ENCODE data around the gene SLC16A12. TPM values are rescaled to one million over a fixed set of nuclear protein-coding genes. Genes with fewer than 3 reads are reported as not detected.

SLC16A12 gene
- total and polyA plus RNA-seq, 2 of the 4 experiments (the other 2 are of a cell fraction), result 1.4 to 1.6 TPM

DNA sequence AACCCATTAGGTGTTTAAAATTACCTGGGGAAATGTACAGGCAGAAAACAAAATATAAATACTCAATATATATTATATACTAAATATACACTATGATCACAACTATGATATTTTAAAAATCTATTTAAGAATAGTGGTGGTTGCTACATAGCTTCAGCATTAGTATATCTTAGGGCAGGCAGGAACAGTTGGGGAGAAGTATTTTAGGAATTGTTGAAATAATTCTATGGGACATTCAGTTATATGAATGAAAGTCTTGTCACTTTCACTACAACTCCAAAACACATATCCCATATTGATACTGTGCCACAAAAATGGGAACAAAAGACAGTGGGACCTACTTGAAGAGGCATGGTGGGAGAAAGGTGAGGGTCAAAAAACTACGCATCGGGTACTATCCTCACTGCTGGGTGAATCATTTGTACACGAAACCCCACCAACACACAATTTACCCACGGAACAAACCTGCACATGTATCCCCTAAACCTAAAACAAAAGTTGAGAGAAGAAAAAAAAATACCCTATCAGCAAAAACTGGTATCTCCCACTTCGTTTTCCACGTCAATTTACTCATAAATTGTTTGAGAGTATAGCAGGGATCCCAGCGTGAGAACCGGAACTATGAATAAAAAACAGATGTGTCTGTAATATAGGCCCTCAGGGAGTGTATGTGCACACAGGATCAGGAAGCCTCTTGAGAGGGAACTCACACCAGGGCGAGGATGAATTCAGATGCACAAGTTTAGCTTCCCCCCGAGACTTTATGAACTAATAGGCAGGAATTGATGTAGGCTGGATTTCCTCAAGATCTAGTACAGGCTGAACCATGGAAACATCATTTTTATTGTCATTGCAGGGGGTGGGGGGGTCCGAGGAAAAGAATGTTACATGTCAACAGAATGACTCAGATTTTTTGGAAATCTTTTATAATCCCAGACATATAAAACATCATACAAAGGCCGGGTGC lies 16.2 kb downstream of the SLC16A12 start:
- Histone ChIP-seq H2AK9ac (replicated peaks; ENCODE audit: low read depth, low read length, poor library complexity) (peak overlapping the region; percentile 66), H2AK5ac (ENCODE audit: low read depth, low read length) (peak overlapping the region; percentile 65; the same call in 1 of the 2 replicates), H2BK5ac (ENCODE audit: low read depth, low read length, poor library complexity, severe bottlenecking) (peak overlapping the region; percentile 79), H3K79me1 (ENCODE audit: low read depth in 1 of 2, low read length in 2 of 2) (0 out of 4 replicates have a peak, but pooled peaks cover 0 to under 1% of the 10 kb centered on the region in 2 experiments), H4K91ac (ENCODE audit: insufficient read depth, low read depth, low read length) (peak overlapping the region; percentile 36; the same call in 1 of the 2 replicates), H3K27me3 (ENCODE audit: control insufficient read depth, insufficient read depth, low read length) (no peaks in the 10 kb centered on the region), H4K5ac (ENCODE audit: low read depth, low read length) (peak overlapping the region; percentile 64; the same call in 1 of the 2 replicates), H2BK15ac (ENCODE audit: low read depth, low read length) (peak overlapping the region; percentile 86; the same call in 2 of the 3 replicates), H3K4me3 (ENCODE audit: insufficient read depth, low read depth, low read length) (no peak overlapping the region), H2BK120ac (ENCODE audit: low read depth, low read length) (peak overlapping the region; percentile 96), H3K9me3 (ENCODE audit: control insufficient read depth, insufficient read depth, low read length) (no peaks in the 10 kb centered on the region), H3K4me1 (ENCODE audit: control insufficient read depth, insufficient read depth, low read length) (peaks cover 29% of the 10 kb centered on the region), H2BK20ac (ENCODE audit: low read depth, low read length) (peak overlapping the region; percentile 95), H3K14ac (replicated peaks; ENCODE audit: low read depth, low read length) (peak overlapping the region; percentile 50; the same call in 1 of the 2 replicates), H3K9ac (ENCODE audit: low read depth, low read length) (no peak overlapping the region), H3K4me2 (ENCODE audit: low read depth, low read length) (peak overlapping the region; percentile 35; the same call in 1 of the 2 replicates), H3K9me1 (ENCODE audit: insufficient read depth, low read length) (peaks cover 17% of the 10 kb centered on the region), H4K20me1 (ENCODE audit: insufficient read depth, low read length) (no peaks in the 10 kb centered on the region), H3K56ac (ENCODE audit: extremely low read depth, insufficient read depth, low read length) (no peak overlapping the region), H3K4ac (ENCODE audit: low read depth, low read length) (peak overlapping the region; percentile 73), H3K23ac (ENCODE audit: low read depth, low read length) (peak overlapping the region; percentile 69; the same call in 1 of the 2 replicates), H3K36me3 (ENCODE audit: control insufficient read depth, insufficient read depth, low read length) (no peaks in the 10 kb centered on the region), H2AFZ (replicated peaks; ENCODE audit: low read length, poor library complexity) (no peak overlapping the region), H4K8ac (ENCODE audit: low read depth in 2 of 2, low read length in 2 of 2) (peak overlapping the region; percentile 35 to 63; a peak in 2 of 4 replicates), H3K27ac (ENCODE audit: insufficient read depth, low read length) (peak overlapping the region; percentile 30; the same call in 1 of the 2 replicates), H3K18ac (ENCODE audit: low read depth, low read length) (peak overlapping the region; percentile 81; the same call in 1 of the 2 replicates)
- TF ChIP-seq, protein P1, sequence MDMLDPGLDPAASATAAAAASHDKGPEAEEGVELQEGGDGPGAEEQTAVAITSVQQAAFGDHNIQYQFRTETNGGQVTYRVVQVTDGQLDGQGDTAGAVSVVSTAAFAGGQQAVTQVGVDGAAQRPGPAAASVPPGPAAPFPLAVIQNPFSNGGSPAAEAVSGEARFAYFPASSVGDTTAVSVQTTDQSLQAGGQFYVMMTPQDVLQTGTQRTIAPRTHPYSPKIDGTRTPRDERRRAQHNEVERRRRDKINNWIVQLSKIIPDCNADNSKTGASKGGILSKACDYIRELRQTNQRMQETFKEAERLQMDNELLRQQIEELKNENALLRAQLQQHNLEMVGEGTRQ (IDR thresholded peaks at IDR 0.05; ENCODE audit: low read depth, low read length), result no peak
- TF ChIP-seq RAD21 (IDR thresholded peaks at IDR 0.05; ENCODE audit: low read length), result no peak
- peak; percentile 81 for TF ChIP-seq MAFK (IDR thresholded peaks at IDR 0.05; ENCODE audit: low read depth, low read length)
- TF ChIP-seq MAZ (IDR thresholded peaks at IDR 0.05; ENCODE audit: borderline replicate concordance, low read depth, low read length), result no peak
- TF ChIP-seq CEBPB (IDR thresholded peaks at IDR 0.05; ENCODE audit: low read depth, low read length), result no peak
- TF ChIP-seq RCOR1 (IDR thresholded peaks at IDR 0.05; ENCODE audit: insufficient replicate concordance, low read length), result no peak
- TF ChIP-seq POLR2A (IDR thresholded peaks at IDR 0.05; ENCODE audit: low read depth, low read length), result no peak
- TF ChIP-seq, protein P2, sequence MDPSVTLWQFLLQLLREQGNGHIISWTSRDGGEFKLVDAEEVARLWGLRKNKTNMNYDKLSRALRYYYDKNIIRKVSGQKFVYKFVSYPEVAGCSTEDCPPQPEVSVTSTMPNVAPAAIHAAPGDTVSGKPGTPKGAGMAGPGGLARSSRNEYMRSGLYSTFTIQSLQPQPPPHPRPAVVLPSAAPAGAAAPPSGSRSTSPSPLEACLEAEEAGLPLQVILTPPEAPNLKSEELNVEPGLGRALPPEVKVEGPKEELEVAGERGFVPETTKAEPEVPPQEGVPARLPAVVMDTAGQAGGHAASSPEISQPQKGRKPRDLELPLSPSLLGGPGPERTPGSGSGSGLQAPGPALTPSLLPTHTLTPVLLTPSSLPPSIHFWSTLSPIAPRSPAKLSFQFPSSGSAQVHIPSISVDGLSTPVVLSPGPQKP (IDR thresholded peaks at IDR 0.05; ENCODE audit: borderline replicate concordance, low read depth, low read length), result no peak
- peak; percentile 46 for DNase-seq
- no TSS peak for BruUV-seq (replicated peaks)
- 88% methylated on average over 4 of the region's 12 CpGs; no CpG with 5 or more reads in 1 of the 2 experiments for WGBS, 2 experiments (ENCODE audit: extremely low coverage in 2 of 2, insufficient read length in 1 of 2)
- ChIA-PET POLR2A (ENCODE audit: unreplicated experiment) (no interaction called here), CTCF (no interaction called here)
- dilution Hi-C loops (cut with HindIII; ENCODE audit: low sequenced_read_pairs, unreplicated experiment), result no loop called here
- intact Hi-C loops (cut with micrococcal nuclease), result loop anchor here (5.0 kb wide), 3 partner anchors 33 to 183 kb away; partner anchors contain the start of gene KIF20B
- ATAC-seq (ENCODE audit: low read depth), result peak; percentile 6; the same call in 1 of the 2 replicates
- in situ Hi-C loops (cut with MboI; ENCODE audit: low sequenced_read_pairs), result no loop called here

Measured in IMR-90 (cell line).